Measurements from ENCODE around the gene MAST4.

MAST4 gene

GRCh38 chr5:67133217-67133616, 537.0 kb downstream of the MAST4 start:
- no peak for DNase-seq (ENCODE audit: low spot score)

DNA sequence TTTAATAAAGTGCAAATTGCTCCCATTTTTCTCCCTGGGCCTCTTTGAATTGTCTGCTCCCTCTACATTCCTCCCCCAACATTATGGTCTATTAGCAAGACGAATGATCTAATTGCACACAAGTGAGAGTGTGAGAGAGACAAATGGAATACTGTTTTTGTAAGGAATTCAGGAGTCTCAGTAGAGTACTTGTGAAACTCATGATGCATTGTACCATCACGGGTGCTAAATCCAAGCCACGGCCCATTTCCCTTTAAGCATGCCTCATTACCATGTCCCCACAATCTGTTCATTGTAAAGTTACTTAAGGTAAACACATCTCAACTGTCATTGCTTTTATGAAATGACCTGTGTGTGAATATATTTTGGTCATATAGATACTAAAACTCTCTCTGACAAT, 537.6 kb downstream of the MAST4 start:
- DNase-seq (ENCODE audit: low spot score) = no peak

DNA sequence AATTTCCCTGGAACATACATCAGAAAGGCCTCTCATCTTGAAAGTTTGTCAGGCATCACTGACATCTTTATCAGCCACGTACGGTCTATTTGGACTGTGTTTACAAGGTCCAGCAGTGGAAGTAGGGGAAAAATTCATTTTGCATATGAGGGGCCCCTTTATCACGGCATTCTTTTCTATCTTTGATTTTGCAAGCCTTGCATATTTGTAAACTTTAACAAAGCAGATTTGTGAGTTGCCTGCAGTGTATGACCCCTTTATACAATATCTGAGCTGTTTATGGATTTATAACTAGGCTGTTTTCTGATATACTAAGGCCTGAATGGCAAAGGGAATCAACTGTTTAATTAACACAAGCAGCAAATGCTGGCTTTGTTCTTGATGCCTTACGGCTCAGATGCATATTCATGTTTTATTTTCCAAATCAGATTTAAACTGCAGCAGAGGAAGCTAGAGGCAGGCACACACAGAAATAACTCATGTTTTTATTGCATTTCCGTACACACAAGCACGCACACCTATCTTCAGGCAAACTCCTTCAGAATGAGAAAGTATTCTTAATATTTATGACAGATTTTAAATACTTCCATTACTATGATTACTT, 539.3 kb downstream of the MAST4 start:
- DNase-seq (ENCODE audit: low spot score) = no peak

- no peak for DNase-seq (ENCODE audit: low spot score)
Observed at GRCh38 chr5:67139030-67139429, 542.8 kb downstream of the MAST4 start.

GRCh38 chr5:67140413-67140812, 544.2 kb downstream of the MAST4 start:
- no peak for DNase-seq (ENCODE audit: low spot score)

DNA sequence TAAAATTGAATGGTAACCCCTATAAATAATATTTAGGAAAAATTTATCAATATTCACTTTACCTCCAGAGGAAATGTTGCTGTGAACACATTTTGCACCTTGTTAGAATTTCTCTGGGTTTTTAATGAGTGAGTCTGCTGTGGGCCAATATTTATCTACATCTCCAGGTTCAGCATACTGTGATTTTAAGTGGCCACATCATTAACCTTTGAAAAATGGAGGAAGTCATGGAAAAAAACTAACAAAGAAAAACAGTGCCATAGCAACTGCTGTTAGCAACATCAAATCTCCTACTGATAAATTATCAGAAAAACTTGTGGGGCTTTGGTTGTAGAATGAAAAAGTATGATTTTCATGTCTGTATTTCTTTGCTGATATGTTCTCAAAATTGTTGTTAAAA, 545.5 kb downstream of the MAST4 start:
- DNase-seq (ENCODE audit: low spot score) = no peak

DNA sequence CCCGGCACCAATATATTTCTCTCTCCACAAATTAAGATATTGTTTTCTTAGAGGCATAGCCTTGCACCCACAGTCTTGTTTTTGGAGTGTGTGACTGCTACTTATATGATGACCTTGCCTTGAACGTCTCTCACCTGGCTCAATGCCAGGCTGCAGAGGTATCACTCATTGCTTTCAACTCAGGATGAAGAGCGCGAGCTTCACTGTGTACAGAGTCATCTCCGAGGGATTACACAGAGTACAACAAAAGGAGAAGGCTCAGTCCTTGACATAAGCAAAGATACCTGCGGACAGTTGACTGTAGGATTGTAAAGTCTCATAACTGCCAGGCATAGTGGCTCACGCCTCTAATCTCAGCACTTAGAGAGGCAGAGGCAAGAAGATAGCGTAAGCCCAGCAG, 546.6 kb downstream of the MAST4 start:
- no peak for DNase-seq (ENCODE audit: low spot score)

DNA sequence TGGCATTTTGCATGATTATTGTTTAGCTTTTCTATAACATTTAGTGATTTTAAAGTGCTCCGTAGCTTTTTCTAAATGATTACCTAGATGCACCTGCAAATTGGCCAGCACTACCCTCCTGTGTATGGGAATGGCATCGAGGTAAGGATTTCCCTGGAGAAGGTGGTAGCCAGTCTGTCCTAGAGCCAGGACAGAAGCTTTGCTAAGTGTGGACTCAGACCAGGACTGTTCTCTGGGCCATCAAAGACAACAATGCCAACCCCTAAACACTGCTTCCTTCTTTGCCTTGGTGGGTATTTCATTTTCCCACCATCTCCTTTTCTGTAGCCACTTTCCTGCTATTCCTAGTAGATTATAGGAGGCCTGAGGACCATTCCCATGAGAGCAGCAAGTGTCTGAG, 547.4 kb downstream of the MAST4 start:
- DNase-seq (ENCODE audit: low spot score) = no peak

DNA sequence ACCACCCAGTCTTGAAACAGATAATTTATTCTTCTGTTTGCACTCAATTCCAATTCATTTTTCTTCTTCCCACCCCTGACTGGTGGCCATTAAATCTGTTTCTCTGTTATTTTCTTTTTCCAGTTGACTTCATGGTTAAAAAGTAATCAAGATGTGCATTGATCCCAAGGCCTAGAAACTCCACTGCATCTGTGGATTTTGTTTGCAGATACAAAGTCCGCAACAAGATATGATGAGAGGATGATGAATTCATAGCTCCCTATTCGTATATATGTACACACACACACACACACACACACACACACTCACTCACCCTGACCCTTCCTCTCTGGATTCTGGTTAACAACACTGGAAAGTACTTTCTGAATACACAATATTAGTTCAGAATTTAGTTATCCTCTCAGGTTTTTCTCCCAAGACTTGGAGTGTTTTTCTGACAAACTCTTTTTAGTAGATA, 548.0 kb downstream of the MAST4 start:
- no peak for DNase-seq (ENCODE audit: low spot score)

GRCh38 chr5:67146574-67146973, 550.4 kb downstream of the MAST4 start:
- no peak for DNase-seq (ENCODE audit: low spot score)

DNA sequence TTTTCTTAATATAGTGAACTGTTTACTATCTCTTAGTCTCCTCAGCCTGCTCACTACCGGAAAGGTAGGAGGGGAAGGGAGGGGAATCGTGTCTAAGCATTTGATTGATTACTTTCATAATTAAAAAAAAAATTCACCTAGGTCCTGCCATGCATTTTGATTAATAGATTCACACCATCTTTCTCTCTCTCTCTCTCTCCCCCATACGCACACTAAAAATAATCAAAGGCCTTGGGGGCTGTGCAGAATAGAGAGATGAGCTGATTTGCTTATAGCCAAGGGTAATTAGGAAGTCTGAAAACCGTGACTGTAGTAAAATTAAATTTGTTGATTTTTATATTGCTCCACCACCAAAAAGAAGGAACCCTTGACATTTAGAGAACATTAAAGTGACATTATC, 550.8 kb downstream of the MAST4 start:
- no peak for DNase-seq (ENCODE audit: low spot score)

GRCh38 chr5:67147760-67148159, 551.6 kb downstream of the MAST4 start:
- no peak for DNase-seq (ENCODE audit: low spot score)

GRCh38 chr5:67149057-67149950, 553.1 kb downstream of the MAST4 start:
- no peak for DNase-seq (ENCODE audit: low spot score)

- DNase-seq (ENCODE audit: low spot score) = no peak
Observed at GRCh38 chr5:67149951-67150523, 553.8 kb downstream of the MAST4 start.

- no peak for DNase-seq (ENCODE audit: low spot score)
Observed at GRCh38 chr5:67152400-67152799, 556.2 kb downstream of the MAST4 start.

- no peak for DNase-seq (ENCODE audit: low spot score)
Observed at GRCh38 chr5:67153292-67153691, 557.1 kb downstream of the MAST4 start.

- DNase-seq (ENCODE audit: low spot score) = no peak
Observed at GRCh38 chr5:67154556-67155206, 558.5 kb downstream of the MAST4 start.

DNA sequence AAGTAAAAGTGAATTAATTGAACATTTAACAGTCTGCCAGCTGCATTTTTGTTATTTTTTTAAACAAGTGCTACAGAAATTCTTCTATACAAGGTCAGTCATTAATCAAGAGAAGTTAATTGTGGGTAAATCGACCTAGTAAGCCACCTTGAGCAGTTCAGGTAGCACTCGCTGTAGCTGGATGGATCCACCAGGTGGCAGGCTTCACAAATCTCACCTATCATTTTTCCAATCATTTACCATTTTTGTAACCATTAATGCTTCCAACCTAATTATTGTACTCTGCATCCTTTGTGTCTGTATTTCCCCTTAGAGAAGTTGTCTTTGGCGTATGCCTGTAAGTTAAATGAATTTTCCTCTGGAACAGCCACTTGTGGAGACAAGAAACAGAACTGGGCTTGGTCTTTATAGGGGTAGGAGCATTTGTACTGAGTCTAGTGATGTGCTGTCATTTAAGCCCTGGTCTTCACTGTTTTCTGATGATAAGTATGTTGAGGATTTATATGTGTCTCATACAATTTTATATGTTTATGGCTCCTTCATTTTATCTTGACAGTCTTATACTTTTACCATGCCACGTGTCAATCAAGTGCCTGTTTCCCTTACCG, 560.9 kb downstream of the MAST4 start:
- DNase-seq (ENCODE audit: low spot score) = peak; percentile 63

- no peak for DNase-seq (ENCODE audit: low spot score)
Observed at GRCh38 chr5:67160272-67160671, 564.1 kb downstream of the MAST4 start.

DNA sequence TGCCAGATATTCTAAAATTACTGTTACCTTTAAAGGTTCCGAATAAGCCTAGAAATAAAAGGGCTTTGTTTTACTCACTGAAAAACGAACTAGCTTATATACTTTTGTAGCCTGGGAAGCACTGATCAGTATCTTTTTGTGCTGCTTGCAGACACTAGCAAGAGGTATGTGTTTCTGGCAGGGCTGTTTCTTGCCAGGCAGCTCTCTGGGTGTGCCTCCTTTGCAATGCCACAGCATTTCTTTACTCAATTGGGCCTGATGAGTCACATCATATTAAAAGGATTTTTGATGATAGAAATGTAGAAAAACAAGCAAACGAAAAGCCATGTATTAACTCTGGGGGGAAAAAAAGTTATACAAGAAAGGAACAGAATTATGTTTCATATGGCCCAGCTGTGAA, 564.8 kb downstream of the MAST4 start:
- no peak for DNase-seq (ENCODE audit: low spot score)

- DNase-seq (ENCODE audit: low spot score) = no peak
Observed at GRCh38 chr5:67161767-67162166, 565.6 kb downstream of the MAST4 start.

DNA sequence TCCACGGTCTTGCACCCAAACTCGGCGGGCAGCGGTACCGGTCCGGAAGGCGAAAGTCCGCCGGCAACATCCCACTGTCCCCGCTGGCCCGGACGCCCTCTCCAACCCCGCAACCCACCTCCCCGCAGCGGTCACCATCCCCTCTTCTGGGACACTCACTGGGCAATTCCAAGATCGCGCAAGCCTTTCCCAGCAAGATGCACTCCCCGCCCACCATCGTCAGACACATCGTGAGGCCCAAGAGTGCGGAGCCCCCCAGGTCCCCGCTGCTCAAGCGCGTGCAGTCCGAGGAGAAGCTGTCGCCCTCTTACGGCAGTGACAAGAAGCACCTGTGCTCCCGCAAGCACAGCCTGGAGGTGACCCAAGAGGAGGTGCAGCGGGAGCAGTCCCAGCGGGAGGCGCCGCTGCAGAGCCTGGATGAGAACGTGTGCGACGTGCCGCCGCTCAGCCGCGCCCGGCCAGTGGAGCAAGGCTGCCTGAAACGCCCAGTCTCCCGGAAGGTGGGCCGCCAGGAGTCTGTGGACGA, 567.1 kb downstream of the MAST4 start:
- no peak for DNase-seq (ENCODE audit: low spot score)

Measured in NAMALWA (cell line).